ENCODE data around the gene SARDH.
"Not testable (repeated sequence)": the region's sequence is repeated elsewhere in the genome, so short reads cannot be mapped to it uniquely, and the experiment has no call there.

Gene SARDH

DNA sequence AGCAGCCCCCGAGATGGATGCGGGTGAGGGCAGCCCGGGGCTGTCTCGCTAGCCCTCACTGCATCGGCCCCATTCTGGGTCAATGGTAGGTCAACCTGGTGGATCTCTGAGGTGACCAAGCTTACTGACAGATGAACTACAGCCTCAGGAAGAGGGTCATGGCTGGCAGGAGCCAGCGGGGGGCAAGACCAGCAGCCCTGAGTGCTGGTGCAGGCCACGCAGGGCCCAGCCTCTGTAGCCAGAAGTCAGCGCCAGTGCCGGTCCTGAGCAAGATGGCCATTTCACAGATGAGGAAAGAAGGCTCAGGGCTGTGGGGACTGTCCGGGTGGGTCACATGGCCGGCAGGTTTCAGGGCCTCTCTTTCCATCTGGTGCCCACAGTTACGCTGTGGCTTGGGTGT lies 107.0 kb downstream of the SARDH start:
- no peak overlapping the region for H3K4me3 ChIP-seq (ENCODE audit: low read length)
- H3K9ac ChIP-seq (ENCODE audit: low read length) = no peak overlapping the region
- H3K36me3 ChIP-seq (ENCODE audit: control insufficient read depth, insufficient read depth, low read length) = no peaks in the 10 kb centered on the region
- H3K4me1 ChIP-seq (ENCODE audit: control insufficient read depth, insufficient read depth, low read length) = no peaks in the 10 kb centered on the region
- H3K9me3 ChIP-seq (ENCODE audit: control insufficient read depth, low read length) = no peaks in the 10 kb centered on the region
- peaks cover 4% of the 10 kb centered on the region for H3K27me3 ChIP-seq (ENCODE audit: control insufficient read depth, insufficient read depth, low read length)

DNA sequence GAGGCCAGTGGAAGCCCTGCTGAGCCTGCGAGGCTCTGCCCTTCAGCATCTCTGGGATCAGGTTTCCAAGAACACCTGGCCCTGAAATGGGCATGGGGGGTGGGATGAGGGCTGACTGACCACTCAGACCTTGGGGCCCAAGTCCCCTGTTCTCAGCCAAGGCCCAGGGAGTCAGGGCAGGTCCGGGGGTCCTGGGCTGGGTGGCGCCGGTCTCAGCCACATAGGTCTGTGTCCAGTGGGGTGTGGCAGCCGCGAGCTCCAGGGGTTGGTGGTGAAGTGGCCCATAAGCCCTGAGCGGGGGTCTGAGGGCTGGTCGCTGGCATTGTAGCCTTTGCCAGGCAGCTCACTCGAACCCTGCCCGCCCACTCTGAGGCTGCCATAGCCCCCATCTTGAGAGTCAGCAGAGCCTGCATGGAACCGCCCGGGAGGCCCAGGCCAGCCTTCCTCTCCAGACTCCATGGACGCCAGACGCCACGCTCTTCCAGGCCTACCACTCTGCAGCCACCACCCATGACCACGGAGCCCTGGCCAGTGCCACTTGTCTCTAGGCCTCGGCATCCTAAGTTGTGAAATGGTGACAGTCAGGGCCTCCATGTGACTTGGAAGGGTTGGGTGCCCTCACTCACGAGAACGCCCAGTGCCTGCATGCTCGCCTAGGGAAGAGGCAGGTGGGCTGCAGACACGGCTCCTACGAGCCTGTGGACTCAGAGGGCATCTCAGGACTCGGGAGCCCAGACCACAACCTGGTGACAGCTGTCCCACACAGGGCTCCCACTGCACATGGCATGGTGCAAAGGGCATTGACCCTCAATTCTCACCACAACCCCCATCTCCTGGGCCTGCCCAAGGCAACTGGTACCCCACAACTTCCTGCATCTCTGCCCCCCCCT lies 108.7 kb downstream of the SARDH start:
- H3K9me3 ChIP-seq (ENCODE audit: control insufficient read depth, low read length) = no peaks in the 10 kb centered on the region
- H3K9ac ChIP-seq (ENCODE audit: low read length) = no peak overlapping the region
- H3K4me3 ChIP-seq (ENCODE audit: low read length) = no peak overlapping the region
- peaks cover 4% of the 10 kb centered on the region for H3K27me3 ChIP-seq (ENCODE audit: control insufficient read depth, insufficient read depth, low read length)
- H3K36me3 ChIP-seq (ENCODE audit: control insufficient read depth, insufficient read depth, low read length) = no peaks in the 10 kb centered on the region
- no peaks in the 10 kb centered on the region for H3K4me1 ChIP-seq (ENCODE audit: control insufficient read depth, insufficient read depth, low read length)

DNA sequence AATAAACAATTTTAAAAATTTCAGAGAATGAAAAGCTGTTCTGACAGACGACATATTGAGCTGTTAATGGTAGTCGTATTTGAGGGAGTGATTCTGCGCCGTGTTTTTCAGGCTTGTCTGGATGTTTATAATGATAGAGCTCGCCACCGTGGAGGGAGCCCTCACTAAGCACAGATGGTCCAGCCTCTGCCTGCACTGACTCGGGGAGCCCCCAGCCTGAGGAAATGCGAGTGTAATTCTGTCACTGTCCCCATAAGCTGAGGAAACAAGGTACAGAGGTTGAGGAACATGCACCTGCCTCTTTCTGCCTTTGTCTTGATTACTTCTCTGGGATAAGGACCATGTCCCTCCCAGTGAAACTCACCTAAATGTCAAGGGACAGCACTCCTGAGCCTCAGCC lies 109.4 kb downstream of the SARDH start:
- Histone ChIP-seq H3K27me3 (ENCODE audit: control insufficient read depth, insufficient read depth, low read length) (no peaks in the 10 kb centered on the region), H3K9me3 (ENCODE audit: control insufficient read depth, low read length) (no peaks in the 10 kb centered on the region), H3K4me3 (ENCODE audit: low read length) (no peak overlapping the region), H3K4me1 (ENCODE audit: control insufficient read depth, insufficient read depth, low read length) (no peaks in the 10 kb centered on the region), H3K36me3 (ENCODE audit: control insufficient read depth, insufficient read depth, low read length) (no peaks in the 10 kb centered on the region), H3K9ac (ENCODE audit: low read length) (no peak overlapping the region)

DNA sequence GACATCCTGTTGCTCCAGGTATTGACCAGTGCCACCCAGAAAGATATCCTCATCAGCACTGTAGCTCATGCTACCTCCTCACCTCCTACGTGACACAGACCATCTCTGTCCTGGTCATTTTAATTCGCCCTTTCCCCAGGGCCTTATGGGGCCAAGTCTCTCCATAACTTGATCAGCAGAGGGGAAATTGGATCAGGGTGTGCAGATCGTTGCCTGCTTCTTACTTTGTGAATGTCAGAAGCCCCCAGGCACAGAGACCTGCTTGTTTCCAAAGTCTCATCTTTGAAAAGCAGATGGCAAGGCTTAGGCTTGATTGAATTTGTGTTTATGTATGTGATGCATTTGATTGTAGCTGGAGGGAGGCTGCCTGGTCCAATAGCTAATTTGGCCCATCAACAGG lies 110.8 kb downstream of the SARDH start:
- Histone ChIP-seq H3K36me3 (ENCODE audit: control insufficient read depth, insufficient read depth, low read length) (no peaks in the 10 kb centered on the region), H3K9me3 (ENCODE audit: control insufficient read depth, low read length) (no peaks in the 10 kb centered on the region), H3K4me1 (ENCODE audit: control insufficient read depth, insufficient read depth, low read length) (no peaks in the 10 kb centered on the region), H3K27me3 (ENCODE audit: control insufficient read depth, insufficient read depth, low read length) (no peaks in the 10 kb centered on the region), H3K9ac (ENCODE audit: low read length) (no peak overlapping the region), H3K4me3 (ENCODE audit: low read length) (no peak overlapping the region)

DNA sequence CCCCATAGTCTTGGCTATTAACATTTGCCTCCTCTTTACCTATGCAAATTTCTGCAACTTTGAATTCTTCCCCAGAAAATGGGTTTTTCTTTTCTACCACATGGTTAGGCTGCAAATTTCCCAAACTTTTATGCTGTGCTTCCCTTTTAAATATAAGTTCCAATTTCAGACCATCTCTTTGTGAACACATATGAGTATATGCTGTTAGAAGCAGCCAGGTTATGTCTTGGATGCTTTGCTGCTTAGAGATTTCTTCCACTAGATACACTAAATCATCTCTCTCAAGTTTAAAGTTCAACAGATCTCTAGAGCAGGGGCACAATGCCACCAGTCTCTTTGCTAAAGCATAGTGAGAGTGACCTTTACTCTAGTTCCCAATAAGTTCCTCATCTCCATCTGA lies 112.1 kb downstream of the SARDH start:
- not testable (repeated sequence) for H3K4me3 ChIP-seq (ENCODE audit: low read length); H3K9me3 ChIP-seq (ENCODE audit: control insufficient read depth, low read length); H3K4me1 ChIP-seq (ENCODE audit: control insufficient read depth, insufficient read depth, low read length); H3K36me3 ChIP-seq (ENCODE audit: control insufficient read depth, insufficient read depth, low read length); H3K27me3 ChIP-seq (ENCODE audit: control insufficient read depth, insufficient read depth, low read length); H3K9ac ChIP-seq (ENCODE audit: low read length)

DNA sequence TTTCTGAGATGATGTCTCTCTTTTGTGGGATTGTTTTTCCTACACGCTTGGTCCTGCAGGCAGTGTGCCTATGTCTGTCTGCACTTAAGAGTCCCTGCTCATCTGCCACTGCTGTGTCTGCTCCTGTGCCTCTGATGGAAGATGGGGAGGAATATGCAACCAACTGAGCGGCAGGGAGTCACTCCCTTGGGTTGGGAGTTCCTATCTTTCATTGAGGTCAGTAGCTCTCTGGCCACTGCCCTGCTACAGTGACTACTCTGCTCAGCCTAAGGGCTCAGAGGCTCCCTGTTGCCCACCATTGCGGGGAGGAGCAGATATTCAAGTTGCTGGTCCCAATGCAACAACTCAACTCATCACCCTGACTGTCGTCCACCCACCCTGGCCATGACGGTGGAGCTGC lies 115.6 kb downstream of the SARDH start:
- Histone ChIP-seq H3K4me3 (ENCODE audit: low read length) (no peak overlapping the region), H3K27me3 (ENCODE audit: control insufficient read depth, insufficient read depth, low read length) (no peaks in the 10 kb centered on the region), H3K9ac (ENCODE audit: low read length) (no peak overlapping the region), H3K4me1 (ENCODE audit: control insufficient read depth, insufficient read depth, low read length) (no peaks in the 10 kb centered on the region), H3K36me3 (ENCODE audit: control insufficient read depth, insufficient read depth, low read length) (no peaks in the 10 kb centered on the region), H3K9me3 (ENCODE audit: control insufficient read depth, low read length) (no peaks in the 10 kb centered on the region)

DNA sequence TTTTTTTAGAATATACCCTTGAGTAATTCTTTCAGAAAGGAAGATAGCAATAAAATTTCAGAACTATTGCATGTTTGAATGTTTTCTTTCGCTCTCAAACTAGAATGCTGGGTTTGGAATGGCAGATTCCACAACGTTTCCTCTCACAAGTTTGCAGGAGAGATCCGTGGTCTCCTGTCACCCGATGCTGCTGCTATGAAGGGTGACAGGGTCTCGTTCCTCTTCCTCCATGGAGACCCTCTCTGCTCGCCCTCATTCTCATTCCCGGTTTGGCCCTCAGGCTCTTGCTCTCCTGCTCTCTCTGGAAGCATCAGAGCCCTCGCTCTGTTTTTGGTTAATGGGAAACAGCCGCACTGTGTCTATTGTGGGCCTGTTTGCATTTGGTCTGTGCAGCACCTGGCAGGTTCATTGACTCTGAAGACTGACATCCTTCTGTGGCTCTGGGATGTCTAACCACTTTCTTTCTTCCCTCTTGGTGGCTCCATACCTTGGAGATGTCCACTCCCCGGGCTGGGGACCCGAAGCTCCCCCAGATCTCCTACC lies 116.4 kb downstream of the SARDH start:
- H3K4me3 ChIP-seq (ENCODE audit: low read length) = no peak overlapping the region
- no peaks in the 10 kb centered on the region for H3K4me1 ChIP-seq (ENCODE audit: control insufficient read depth, insufficient read depth, low read length)
- H3K36me3 ChIP-seq (ENCODE audit: control insufficient read depth, insufficient read depth, low read length) = no peaks in the 10 kb centered on the region
- H3K9ac ChIP-seq (ENCODE audit: low read length) = no peak overlapping the region
- no peaks in the 10 kb centered on the region for H3K9me3 ChIP-seq (ENCODE audit: control insufficient read depth, low read length)
- no peaks in the 10 kb centered on the region for H3K27me3 ChIP-seq (ENCODE audit: control insufficient read depth, insufficient read depth, low read length)

DNA sequence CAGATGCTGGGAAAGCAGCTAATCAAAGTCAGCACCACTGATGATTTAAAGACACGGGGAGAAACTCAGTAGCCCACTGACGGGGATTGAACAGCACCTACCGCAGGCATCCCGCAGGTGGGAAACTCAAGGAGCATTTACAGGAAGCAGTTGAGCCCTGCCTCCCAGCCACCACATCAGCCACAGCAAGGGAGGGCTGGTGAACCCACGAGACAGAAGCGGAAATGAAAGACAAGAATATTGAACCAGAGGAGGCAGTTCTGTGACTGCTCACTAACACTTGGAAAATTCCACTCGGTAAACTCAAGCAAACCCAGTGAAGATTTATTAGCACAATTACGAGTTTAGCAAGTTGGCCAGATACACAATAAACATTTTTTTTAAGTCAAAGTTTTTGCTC lies 118.4 kb downstream of the SARDH start:
- no peak overlapping the region for H3K4me3 ChIP-seq (ENCODE audit: low read length)
- H3K4me1 ChIP-seq (ENCODE audit: control insufficient read depth, insufficient read depth, low read length) = no peaks in the 10 kb centered on the region
- H3K27me3 ChIP-seq (ENCODE audit: control insufficient read depth, insufficient read depth, low read length) = peaks cover 5% of the 10 kb centered on the region

DNA sequence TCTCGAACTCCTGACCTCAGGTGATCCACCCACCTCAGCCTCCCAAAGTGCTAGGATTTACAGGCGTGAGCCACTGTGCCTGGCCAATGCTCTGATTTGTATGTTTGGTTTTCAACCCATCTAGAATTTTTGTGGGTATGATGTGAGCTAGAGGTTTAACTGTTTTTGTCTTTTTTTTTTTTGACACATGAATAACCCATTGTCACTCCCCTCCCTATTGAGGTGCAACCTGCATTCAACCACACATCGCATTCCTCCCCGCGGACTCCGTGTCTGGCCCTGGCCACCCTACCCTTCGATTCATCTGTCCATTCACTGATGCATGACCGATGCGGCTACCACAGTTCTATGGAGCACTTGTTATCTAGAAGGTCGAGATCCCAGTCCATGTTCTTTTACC lies 119.4 kb downstream of the SARDH start:
- Histone ChIP-seq H3K9ac (ENCODE audit: low read length) (no peak overlapping the region), H3K4me3 (ENCODE audit: low read length) (no peak overlapping the region), H3K27me3 (ENCODE audit: control insufficient read depth, insufficient read depth, low read length) (peaks cover 9% of the 10 kb centered on the region), H3K9me3 (ENCODE audit: control insufficient read depth, low read length) (no peaks in the 10 kb centered on the region), H3K4me1 (ENCODE audit: control insufficient read depth, insufficient read depth, low read length) (no peaks in the 10 kb centered on the region), H3K36me3 (ENCODE audit: control insufficient read depth, insufficient read depth, low read length) (no peaks in the 10 kb centered on the region)

More for the DNA sequence above, 118.4 kb downstream of the SARDH start:
- Histone ChIP-seq H3K9me3 (ENCODE audit: control insufficient read depth, low read length) (no peaks in the 10 kb centered on the region), H3K9ac (ENCODE audit: low read length) (no peak overlapping the region), H3K36me3 (ENCODE audit: control insufficient read depth, insufficient read depth, low read length) (no peaks in the 10 kb centered on the region)

DNA sequence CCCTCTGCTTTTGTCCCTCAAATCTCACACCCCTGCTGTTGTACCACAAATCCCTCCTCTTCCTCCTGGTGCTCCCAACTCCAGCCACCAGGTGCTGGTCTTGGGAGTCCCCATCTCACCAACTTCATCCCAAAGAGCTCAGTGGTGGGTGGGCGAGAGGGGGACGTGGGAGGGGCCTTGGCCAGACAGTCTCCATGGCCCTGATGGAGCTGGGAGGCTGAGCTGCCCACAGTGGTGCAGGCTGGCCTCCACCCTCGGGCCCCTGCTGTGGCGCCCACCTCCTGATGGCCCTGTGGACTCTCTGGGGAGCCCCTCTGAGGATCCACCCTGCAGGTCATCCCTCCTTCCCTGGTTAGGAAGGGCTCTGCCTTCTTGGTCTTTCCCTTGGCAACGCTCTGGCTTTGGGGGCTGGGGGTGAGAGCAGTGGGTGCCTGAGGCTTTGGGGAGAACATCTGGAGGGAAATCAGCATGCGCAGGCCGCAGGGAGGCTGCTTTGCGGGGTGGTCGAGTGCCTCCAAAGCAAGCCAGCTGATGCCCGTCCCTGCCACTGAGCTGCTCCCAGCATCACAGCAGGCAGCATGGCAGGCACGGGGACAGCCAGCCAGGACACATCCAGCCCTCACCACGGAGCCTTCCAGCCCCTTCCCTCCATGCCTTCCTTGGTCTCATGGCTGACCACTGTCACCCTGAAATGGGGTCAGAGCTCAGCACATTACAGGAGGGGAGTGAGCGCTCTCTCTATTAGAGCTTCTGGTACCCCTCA lies 121.3 kb downstream of the SARDH start:
- peaks cover 9% of the 10 kb centered on the region for H3K27me3 ChIP-seq (ENCODE audit: control insufficient read depth, insufficient read depth, low read length)
- H3K36me3 ChIP-seq (ENCODE audit: control insufficient read depth, insufficient read depth, low read length) = no peaks in the 10 kb centered on the region
- H3K9ac ChIP-seq (ENCODE audit: low read length) = no peak overlapping the region
- H3K9me3 ChIP-seq (ENCODE audit: control insufficient read depth, low read length) = no peaks in the 10 kb centered on the region
- H3K4me1 ChIP-seq (ENCODE audit: control insufficient read depth, insufficient read depth, low read length) = no peaks in the 10 kb centered on the region
- H3K4me3 ChIP-seq (ENCODE audit: low read length) = no peak overlapping the region

DNA sequence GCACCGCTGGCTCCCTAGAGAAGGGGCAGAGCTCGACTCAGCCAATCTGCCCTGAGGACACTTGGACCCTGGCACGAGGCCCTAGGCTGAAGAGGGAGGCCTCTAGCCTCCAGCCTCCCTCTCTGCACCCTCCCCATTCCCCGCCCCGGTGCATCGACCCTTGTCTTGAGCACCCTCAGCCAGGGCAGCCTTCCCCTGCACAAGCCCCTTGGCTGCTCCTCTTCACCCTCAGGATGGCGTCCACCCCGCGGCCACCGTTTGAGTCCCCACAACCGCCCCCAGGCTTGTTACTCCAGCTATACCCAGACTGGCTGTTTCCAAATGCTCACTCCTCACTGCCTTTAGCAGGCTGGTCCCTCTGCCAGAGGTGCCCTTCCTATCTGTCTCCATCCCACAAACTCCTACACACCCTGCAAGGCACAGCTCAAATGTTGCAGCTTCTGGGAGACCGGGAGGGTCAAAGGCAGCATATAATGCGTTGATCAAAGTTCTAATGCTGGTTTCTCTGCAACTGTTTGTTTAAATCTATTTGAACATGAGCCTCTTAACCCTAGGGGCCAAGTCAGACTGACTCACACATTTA lies 122.5 kb downstream of the SARDH start:
- H3K36me3 ChIP-seq (ENCODE audit: control insufficient read depth, insufficient read depth, low read length) = no peaks in the 10 kb centered on the region
- H3K27me3 ChIP-seq (ENCODE audit: control insufficient read depth, insufficient read depth, low read length) = peaks cover 12% of the 10 kb centered on the region

DNA sequence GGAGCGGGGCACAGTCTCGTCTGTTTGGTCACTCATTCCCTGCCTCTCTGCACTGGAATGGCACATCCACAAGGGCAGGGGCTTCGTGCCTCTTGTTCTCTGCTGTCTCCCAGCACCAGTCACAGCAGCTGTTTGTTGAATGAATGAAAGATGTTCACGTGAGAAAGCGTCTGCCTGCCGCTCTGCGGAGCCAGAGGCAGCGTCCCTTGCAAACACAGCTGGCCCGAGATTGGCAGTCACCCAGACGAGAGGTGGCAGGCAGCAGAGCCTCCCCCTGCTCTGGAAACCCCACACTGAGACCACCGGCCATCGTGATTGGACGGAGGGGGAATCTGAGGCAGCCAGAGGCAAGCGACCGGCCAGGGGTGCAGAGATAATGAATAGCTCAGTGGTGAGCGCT lies 123.0 kb downstream of the SARDH start:
- Histone ChIP-seq H3K36me3 (ENCODE audit: control insufficient read depth, insufficient read depth, low read length) (no peaks in the 10 kb centered on the region), H3K4me3 (ENCODE audit: low read length) (no peak overlapping the region), H3K4me1 (ENCODE audit: control insufficient read depth, insufficient read depth, low read length) (no peaks in the 10 kb centered on the region), H3K27me3 (ENCODE audit: control insufficient read depth, insufficient read depth, low read length) (peaks cover 14% of the 10 kb centered on the region), H3K9me3 (ENCODE audit: control insufficient read depth, low read length) (no peaks in the 10 kb centered on the region), H3K9ac (ENCODE audit: low read length) (no peak overlapping the region)

More for the DNA sequence above, 122.5 kb downstream of the SARDH start:
- Histone ChIP-seq H3K4me1 (ENCODE audit: control insufficient read depth, insufficient read depth, low read length) (no peaks in the 10 kb centered on the region), H3K9me3 (ENCODE audit: control insufficient read depth, low read length) (no peaks in the 10 kb centered on the region), H3K4me3 (ENCODE audit: low read length) (no peak overlapping the region), H3K9ac (ENCODE audit: low read length) (no peak overlapping the region)

Data from mucosa of stomach (tissue), 1 donor.